Prostate gland (tissue), 2 donors: Measurements from ENCODE around the gene VAC14. TPM values are rescaled to one million over a fixed set of nuclear protein-coding genes. Genes with fewer than 3 reads are reported as not detected.
A peak's percentile ranks its signal among the peaks of the same experiment; 100 is the strongest.

Source experiments
- DNase-seq: peaks from one replicate; pipeline ENCODE4 v3.0.0-alpha.2; 2019; ENCODE audit warnings: low spot score
- H3K27ac ChIP-seq, 2 donors: fragments of 200-600 bp; sonication (generic); 2 replicates each; pipeline ENCODE4 v1.5.1; 2017 to 2019
- H3K27me3 ChIP-seq: fragments of 200-600 bp; sonication (generic); replicated peaks from 2 replicates; pipeline ENCODE4 v1.5.1; 2019; ENCODE audit not compliant: insufficient read depth
- H3K36me3 ChIP-seq, 2 donors: fragments of 200-600 bp; sonication (generic); 1 replicate in 1 of 2; 2 replicates in 1 of 2; pipeline versions ENCODE4 v1.5.1 to v1.8.1; 2017 to 2019
- H3K4me1 ChIP-seq: fragments of 200-600 bp; sonication (generic); replicated peaks from 2 replicates; pipeline ENCODE4 v1.5.1; 2019
- H3K4me3 ChIP-seq, 2 donors: fragments of 200-600 bp; sonication (generic); 2 replicates each; pipeline ENCODE4 v1.5.1; 2017 to 2019
- H3K9me3 ChIP-seq: fragments of 200-600 bp; sonication (generic); 2 replicates; pipeline ENCODE4 v1.5.1; 2017
- CTCF ChIP-seq, 4 experiments: fragments of 200-600 bp in 2 of 4; fragments of 450-650 bp in 2 of 4; sonication (generic) in 2 of 4; IDR thresholded peaks; 1 replicate in 3 of 4; 2 replicates in 1 of 4; pipeline ENCODE4 v1.5.1; 2016 to 2019; ENCODE audit warnings: antibody characterized with exemption in 4 of 4, mild to moderate bottlenecking in 2 of 4, moderate library complexity in 2 of 4
- POLR2A ChIP-seq: fragments of 450-650 bp; IDR thresholded peaks from one replicate; pipeline ENCODE4 v1.6.1; 2016; ENCODE audit warnings: antibody characterized with exemption, mild to moderate bottlenecking
- POLR2AphosphoS5 ChIP-seq: sonication (generic); formaldehyde crosslinking; IDR thresholded peaks from one replicate; pipeline ENCODE4 v1.6.1; 2017; ENCODE audit warnings: antibody characterized with exemption
- WGBS: methylation state at CpG from one replicate; pipeline ENCODE4 v1.1.5; 2018; 5-methylcytosine and 5-hydroxymethylcytosine counted together
- intact Hi-C: fragments of 100-400 bp; cut with DNase I; formaldehyde crosslinking; loops from one replicate; pipeline ENCODE4 v1.14.2; 2022
- total RNA-seq, 2 donors: library from RNA; depleted of rRNA; stranded (reverse); fragments of >200 nt; gene quantifications; one replicate each; pipeline ENCODE4 v1.1.0, GENCODE V29; 2016

The VAC14 gene
- total RNA-seq, 2 donors from 2014 or later = 30.3 to 66.8 TPM

GRCh38 chr16:70769131-70769530, 31.8 kb downstream of the VAC14 start:
- TF ChIP-seq CTCF (IDR thresholded peaks at IDR 0.05) (no peak), POLR2A (no peak), POLR2AphosphoS5 (no peak)
- H3K27me3 ChIP-seq = no peaks in the 10 kb centered on the region
- no peaks in the 10 kb centered on the region for H3K9me3 ChIP-seq
- 58% methylated on average over 8 of the region's 8 CpGs for WGBS
- no peaks in the 10 kb centered on the region for H3K36me3 ChIP-seq
- H3K27ac ChIP-seq = no peak overlapping the region
- no peaks in the 10 kb centered on the region for H3K4me1 ChIP-seq
- intact Hi-C loops = no loop called here
- no peak for DNase-seq
- H3K4me3 ChIP-seq = no peak overlapping the region

- TF ChIP-seq POLR2AphosphoS5 = peak; percentile 7
- TF ChIP-seq POLR2A = no peak
- Histone ChIP-seq H3K27ac (no peak overlapping the region), H3K4me3 (no peak overlapping the region), H3K36me3 (no peaks in the 10 kb centered on the region), H3K9me3 (no peaks in the 10 kb centered on the region), H3K27me3 (no peaks in the 10 kb centered on the region), H3K4me1 (no peaks in the 10 kb centered on the region)
- intact Hi-C loops = no loop called here
- DNase-seq = no peak
- 70% methylated on average over 5 of the region's 5 CpGs for WGBS
Observed at GRCh38 chr16:70768203-70768580, 32.8 kb downstream of the VAC14 start.

GRCh38 chr16:70767377-70768202, 33.4 kb downstream of the VAC14 start:
- Histone ChIP-seq H3K27ac (no peak overlapping the region), H3K4me3 (no peak overlapping the region), H3K27me3 (no peaks in the 10 kb centered on the region), H3K36me3 (no peaks in the 10 kb centered on the region), H3K9me3 (no peaks in the 10 kb centered on the region), H3K4me1 (no peaks in the 10 kb centered on the region)
- 82% methylated on average over 4 of the region's 4 CpGs for WGBS
- TF ChIP-seq POLR2A (no peak), POLR2AphosphoS5 (no peak), CTCF (IDR thresholded peaks at IDR 0.05) (no peak)
- no peak for DNase-seq
- intact Hi-C loops = no loop called here

GRCh38 chr16:70766658-70767057, 34.3 kb downstream of the VAC14 start:
- H3K9me3 ChIP-seq = no peaks in the 10 kb centered on the region
- DNase-seq = no peak
- TF ChIP-seq POLR2AphosphoS5 (no peak), CTCF (IDR thresholded peaks at IDR 0.05) (no peak), POLR2A (no peak)
- no peaks in the 10 kb centered on the region for H3K27me3 ChIP-seq
- no peaks in the 10 kb centered on the region for H3K36me3 ChIP-seq
- H3K4me3 ChIP-seq = no peak overlapping the region
- 92% methylated on average over 4 of the region's 4 CpGs for WGBS
- no peak overlapping the region for H3K27ac ChIP-seq
- no peaks in the 10 kb centered on the region for H3K4me1 ChIP-seq
- intact Hi-C loops = no loop called here

GRCh38 chr16:70766176-70766575, 34.8 kb downstream of the VAC14 start:
- no peaks in the 10 kb centered on the region for H3K27me3 ChIP-seq
- H3K4me3 ChIP-seq = no peak overlapping the region
- no peak for DNase-seq
- H3K27ac ChIP-seq = no peak overlapping the region
- no peaks in the 10 kb centered on the region for H3K4me1 ChIP-seq
- WGBS = 89% methylated on average over 8 of the region's 8 CpGs
- no peaks in the 10 kb centered on the region for H3K9me3 ChIP-seq
- no peaks in the 10 kb centered on the region for H3K36me3 ChIP-seq
- intact Hi-C loops = no loop called here
- TF ChIP-seq POLR2A = no peak
- TF ChIP-seq POLR2AphosphoS5 = no peak
- TF ChIP-seq CTCF (IDR thresholded peaks at IDR 0.05) = no peak
